ENCODE results near the gene ELK4. TPM values are rescaled to one million over a fixed set of nuclear protein-coding genes. Genes with fewer than 3 reads are reported as not detected.

ELK4 gene
- total and polyA plus RNA-seq, 2 donors (not counting 3 experiments of a cell fraction or from before 2014, with no cell fraction given) = 8.7 to 107 TPM

DNA sequence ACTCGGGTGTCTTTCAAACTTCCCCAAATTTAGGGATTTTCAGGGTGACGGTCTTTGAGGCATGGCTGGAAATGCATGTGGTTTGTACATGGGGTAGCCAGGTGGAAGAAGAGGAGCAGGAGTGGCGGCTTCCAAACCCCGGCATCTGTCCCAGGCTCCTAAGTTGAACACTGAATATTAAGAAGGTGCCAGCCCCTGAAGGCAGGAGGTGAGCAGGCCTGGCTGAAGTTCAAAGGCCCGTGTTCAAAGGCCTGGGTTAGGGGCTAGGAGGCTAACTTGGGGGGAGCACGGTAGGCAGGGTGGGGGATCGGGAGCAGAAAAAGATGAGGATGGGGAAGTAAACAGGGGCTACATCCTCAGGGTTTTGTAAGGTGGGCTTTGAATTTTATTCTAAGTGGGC is 42.8 kb downstream of the ELK4 start:
- BruUV-seq (replicated peaks) = no TSS peak
- Histone ChIP-seq H3K9ac (replicated peaks; ENCODE audit: extremely low read depth, insufficient read depth, low read length) (no peak overlapping the region), H3K36me3 (ENCODE audit: control insufficient read depth in 2 of 2, extremely low read depth in 1 of 2, insufficient read depth in 2 of 2, low read length in 2 of 2) (no peaks in the 10 kb centered on the region), H3K4me2 (ENCODE audit: insufficient read depth, low read length) (no peak overlapping the region), H3K4me1 (ENCODE audit: control insufficient read depth, extremely low read depth, insufficient read depth, low read length) (peaks cover 8% of the 10 kb centered on the region), H3K79me2 (ENCODE audit: control insufficient read depth, insufficient read depth, low read length) (no peaks in the 10 kb centered on the region), H2AFZ (ENCODE audit: low read depth, low read length) (no peak overlapping the region), H3K9me1 (replicated peaks; ENCODE audit: control insufficient read depth, extremely low read depth, insufficient read depth, low read length) (no peaks in the 10 kb centered on the region), H3K4me3 (replicated peaks in 1 of 3; ENCODE audit: insufficient read depth in 1 of 3, low read depth in 1 of 3, low read length in 3 of 3) (no peak overlapping the region), H3K27me3 (ENCODE audit: control insufficient read depth in 2 of 2, insufficient read depth in 2 of 2, low read length in 2 of 2) (no peaks in the 10 kb centered on the region), H3K9me3 (replicated peaks; ENCODE audit: control insufficient read depth, insufficient read depth, low read length) (no peaks in the 10 kb centered on the region), H4K20me1 (replicated peaks; ENCODE audit: control insufficient read depth, extremely low read depth, insufficient read depth, low read length) (no peaks in the 10 kb centered on the region), H3K27ac (ENCODE audit: insufficient read depth, low read depth, low read length) (no peak overlapping the region)
- no peak for TF ChIP-seq POLR2A (IDR thresholded peaks at IDR 0.05; ENCODE audit: low read depth, low read length)
- no peak for TF ChIP-seq GATA2 (IDR thresholded peaks at IDR 0.05; ENCODE audit: insufficient read depth, insufficient read length, low read depth, low read length)
- no peak for TF ChIP-seq JUN (IDR thresholded peaks at IDR 0.05; ENCODE audit: borderline replicate concordance, insufficient read depth, insufficient read length, low read depth)
- TF ChIP-seq POLR2AphosphoS5 (IDR thresholded peaks at IDR 0.05; ENCODE audit: insufficient read depth, low read depth, low read length) = no peak
- TF ChIP-seq, protein P1, sequence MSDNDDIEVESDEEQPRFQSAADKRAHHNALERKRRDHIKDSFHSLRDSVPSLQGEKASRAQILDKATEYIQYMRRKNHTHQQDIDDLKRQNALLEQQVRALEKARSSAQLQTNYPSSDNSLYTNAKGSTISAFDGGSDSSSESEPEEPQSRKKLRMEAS (IDR thresholded peaks at IDR 0.05; ENCODE audit: insufficient read depth, insufficient read length) = no peak
- no peak for TF ChIP-seq EZH2 (IDR thresholded peaks at IDR 0.05; ENCODE audit: borderline replicate concordance, low read depth, low read length, severe bottlenecking)
- TF ChIP-seq MYC (IDR thresholded peaks at IDR 0.05; ENCODE audit: low read depth, low read length) = no peak
- TF ChIP-seq FOS (IDR thresholded peaks at IDR 0.05; ENCODE audit: borderline replicate concordance, insufficient read depth, low read length) = no peak
- FAIRE-seq (no peak), DNase-seq (ENCODE audit: low read depth, low spot score) (no peak)
- ChIA-PET CTCF (interaction anchor here (0.6 to 9.5 kb wide), 29 partner anchors 11 to 388 kb away, joined by 3 to 615 read pairs (median 6); partner anchors contain the start of gene ELK4), POLR2A (interaction anchor here (0.7 to 0.9 kb wide), 3 partner anchors 10 to 53 kb away, joined by 3 to 4 read pairs (median 3); no protein-coding TSS in a partner anchor)
- dilution Hi-C loops (cut with MboI; ENCODE audit: extremely low pct_ligation_motif_present, low sequenced_read_pairs) = no loop called here
- intact Hi-C loops (cut with micrococcal nuclease) = loop anchor here (10.0 kb wide), 1 partner anchor 64 kb away; no protein-coding TSS in a partner anchor
